ENCODE results near the gene AGXT. TPM values are rescaled to one million over a fixed set of nuclear protein-coding genes. Genes with fewer than 3 reads are reported as not detected.

AGXT gene
- total and polyA plus RNA-seq, 2 of the 8 experiments (the other 6 are each of a cell fraction or from before 2014, with no cell fraction given), result 0.03 TPM; not detected in 1

GRCh38 chr2:240865391-240865790, 3.2 kb upstream of the AGXT start (continued):
- TF ChIP-seq SIN3A (conservative IDR thresholded peaks at IDR 0.05 in 1 of 2, IDR thresholded peaks at IDR 0.05 in 1 of 2; ENCODE audit: low read depth in 1 of 2, low read length in 2 of 2) (no peak), SRF (IDR thresholded peaks at IDR 0.05; ENCODE audit: low read depth, low read length) (no peak), SP1 (IDR thresholded peaks at IDR 0.05; ENCODE audit: low read depth, low read length) (no peak), POLR2AphosphoS5 (IDR thresholded peaks at IDR 0.05; ENCODE audit: low read depth, low read length) (no peak), SAP30 (IDR thresholded peaks at IDR 0.05; ENCODE audit: insufficient read depth, insufficient replicate concordance, low read length) (no peak), RXRA (IDR thresholded peaks at IDR 0.05; ENCODE audit: insufficient read depth, low read depth, low read length) (no peak), SIRT6 (IDR thresholded peaks at IDR 0.05; ENCODE audit: low read length) (no peak), ZNF274 (IDR thresholded peaks at IDR 0.05; ENCODE audit: borderline replicate concordance, extremely low read depth, low read length) (no peak)
- TF ChIP-seq, protein P1, sequence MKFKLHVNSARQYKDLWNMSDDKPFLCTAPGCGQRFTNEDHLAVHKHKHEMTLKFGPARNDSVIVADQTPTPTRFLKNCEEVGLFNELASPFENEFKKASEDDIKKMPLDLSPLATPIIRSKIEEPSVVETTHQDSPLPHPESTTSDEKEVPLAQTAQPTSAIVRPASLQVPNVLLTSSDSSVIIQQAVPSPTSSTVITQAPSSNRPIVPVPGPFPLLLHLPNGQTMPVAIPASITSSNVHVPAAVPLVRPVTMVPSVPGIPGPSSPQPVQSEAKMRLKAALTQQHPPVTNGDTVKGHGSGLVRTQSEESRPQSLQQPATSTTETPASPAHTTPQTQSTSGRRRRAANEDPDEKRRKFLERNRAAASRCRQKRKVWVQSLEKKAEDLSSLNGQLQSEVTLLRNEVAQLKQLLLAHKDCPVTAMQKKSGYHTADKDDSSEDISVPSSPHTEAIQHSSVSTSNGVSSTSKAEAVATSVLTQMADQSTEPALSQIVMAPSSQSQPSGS (IDR thresholded peaks at IDR 0.05; ENCODE audit: low read length), result no peak

Data from H1 (cell line).